ENCODE data around the gene CCDC102A.

DNA sequence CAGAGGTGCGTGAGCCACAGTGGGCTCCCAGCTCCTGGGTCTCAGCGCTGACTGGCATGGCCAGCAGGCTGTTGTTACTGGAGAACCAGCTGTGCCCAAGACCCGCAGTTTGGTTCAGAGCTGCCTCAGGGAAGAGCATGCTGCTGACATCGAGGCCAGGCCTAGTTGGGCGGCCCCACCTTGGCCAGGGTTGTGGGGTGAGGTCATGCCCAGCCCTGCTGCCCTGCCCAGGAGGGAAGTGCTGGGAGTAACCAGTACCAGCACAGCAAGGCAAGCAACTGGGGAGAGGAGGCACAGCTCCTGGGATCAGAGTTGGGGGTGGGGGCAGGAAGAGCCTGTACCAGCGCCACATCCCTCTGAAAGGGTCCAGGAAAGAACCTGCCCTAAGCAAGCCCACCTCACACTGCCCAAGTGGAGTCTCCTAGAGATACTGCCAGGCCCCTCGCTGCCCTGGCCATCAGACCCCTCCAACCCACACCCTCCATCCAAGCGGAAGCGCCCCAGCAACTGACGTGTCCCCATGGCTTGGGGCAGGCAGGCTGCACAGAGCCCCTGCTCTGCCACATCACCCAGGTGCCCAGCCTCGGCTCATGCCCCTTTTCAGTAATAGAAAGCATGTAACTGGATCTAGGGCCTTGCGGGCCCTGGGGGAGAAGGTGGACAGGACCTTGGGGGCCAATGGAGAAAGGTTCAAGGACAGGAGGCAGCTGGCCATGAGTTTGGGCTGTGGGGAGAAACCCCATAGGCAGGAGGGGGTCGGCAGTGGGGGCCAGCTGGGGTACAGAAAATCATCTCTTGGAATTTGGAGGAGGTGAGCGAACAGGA is 51.1 kb downstream of the CCDC102A start:
- TF ChIP-seq POLR2AphosphoS5 (IDR thresholded peaks at IDR 0.05) (no peak), POLR2A (IDR thresholded peaks at IDR 0.05) (no peak), EP300 (IDR thresholded peaks at IDR 0.05) (no peak)
- TF ChIP-seq, protein P1, sequence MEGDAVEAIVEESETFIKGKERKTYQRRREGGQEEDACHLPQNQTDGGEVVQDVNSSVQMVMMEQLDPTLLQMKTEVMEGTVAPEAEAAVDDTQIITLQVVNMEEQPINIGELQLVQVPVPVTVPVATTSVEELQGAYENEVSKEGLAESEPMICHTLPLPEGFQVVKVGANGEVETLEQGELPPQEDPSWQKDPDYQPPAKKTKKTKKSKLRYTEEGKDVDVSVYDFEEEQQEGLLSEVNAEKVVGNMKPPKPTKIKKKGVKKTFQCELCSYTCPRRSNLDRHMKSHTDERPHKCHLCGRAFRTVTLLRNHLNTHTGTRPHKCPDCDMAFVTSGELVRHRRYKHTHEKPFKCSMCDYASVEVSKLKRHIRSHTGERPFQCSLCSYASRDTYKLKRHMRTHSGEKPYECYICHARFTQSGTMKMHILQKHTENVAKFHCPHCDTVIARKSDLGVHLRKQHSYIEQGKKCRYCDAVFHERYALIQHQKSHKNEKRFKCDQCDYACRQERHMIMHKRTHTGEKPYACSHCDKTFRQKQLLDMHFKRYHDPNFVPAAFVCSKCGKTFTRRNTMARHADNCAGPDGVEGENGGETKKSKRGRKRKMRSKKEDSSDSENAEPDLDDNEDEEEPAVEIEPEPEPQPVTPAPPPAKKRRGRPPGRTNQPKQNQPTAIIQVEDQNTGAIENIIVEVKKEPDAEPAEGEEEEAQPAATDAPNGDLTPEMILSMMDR (IDR thresholded peaks at IDR 0.05): no peak

Data from upper lobe of left lung (tissue), 4 donors.